GM19467 (cell line): ENCODE data around the gene GSTM1.

ENCODE experiments used
- ATAC-seq: cut with Tn5 transposase; IDR thresholded peaks from one replicate; pipeline ENCODE4 v1.9.1; 2021; ENCODE audit warnings: mild to moderate bottlenecking, moderate library complexity; ENCODE audit not compliant: unreplicated experiment

Gene GSTM1

DNA sequence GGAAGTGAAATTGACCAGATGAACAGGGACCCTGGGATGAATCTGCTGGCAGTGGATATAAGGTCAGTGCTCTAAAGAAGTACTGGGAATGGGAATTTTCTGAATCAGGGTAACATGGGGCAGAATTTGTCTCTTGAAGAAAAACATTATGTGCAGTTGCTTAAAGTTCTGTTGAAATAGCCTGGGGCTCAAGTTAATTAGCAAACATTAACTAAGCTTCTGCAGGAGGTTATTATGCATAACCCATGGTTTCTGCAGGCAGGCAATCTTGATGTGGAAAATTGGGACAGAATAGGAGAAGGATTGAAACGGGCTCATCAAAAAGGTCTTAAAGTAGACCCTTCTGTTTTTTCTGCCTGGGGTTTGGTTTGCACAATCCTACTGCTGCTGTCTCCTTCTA is 38.4 kb downstream of the GSTM1 start:
- ATAC-seq = no peak

DNA sequence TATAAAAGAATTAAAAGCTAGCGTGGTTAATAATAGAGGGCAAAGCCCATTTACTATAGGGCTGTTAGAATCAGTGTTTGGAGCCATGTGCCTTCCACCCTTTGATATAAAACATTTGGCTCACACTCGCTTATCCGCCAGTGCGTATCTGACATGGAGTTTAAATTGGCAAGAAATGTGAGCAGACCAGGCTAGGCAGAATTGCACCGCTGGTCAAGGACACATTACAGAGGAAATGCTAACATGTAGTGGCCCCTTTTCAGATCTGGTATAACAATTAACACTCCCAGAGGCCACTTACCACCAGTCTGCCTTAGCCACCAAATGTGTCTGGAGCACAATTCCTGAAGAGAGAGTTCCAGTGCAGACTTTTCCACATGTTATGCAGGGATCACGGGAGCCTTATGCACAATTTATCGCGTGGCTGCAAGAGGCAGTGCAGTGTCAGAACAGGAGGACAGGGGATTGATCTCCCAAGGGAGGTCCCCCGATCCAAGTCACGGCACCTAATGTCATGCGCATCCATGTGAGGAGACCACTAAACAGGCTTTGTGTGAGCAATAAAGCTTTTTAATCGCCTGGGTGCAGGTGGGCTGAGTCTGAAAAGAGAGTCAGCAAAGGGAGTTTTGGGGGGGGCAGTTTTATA is 39.2 kb downstream of the GSTM1 start:
- no peak for ATAC-seq

DNA sequence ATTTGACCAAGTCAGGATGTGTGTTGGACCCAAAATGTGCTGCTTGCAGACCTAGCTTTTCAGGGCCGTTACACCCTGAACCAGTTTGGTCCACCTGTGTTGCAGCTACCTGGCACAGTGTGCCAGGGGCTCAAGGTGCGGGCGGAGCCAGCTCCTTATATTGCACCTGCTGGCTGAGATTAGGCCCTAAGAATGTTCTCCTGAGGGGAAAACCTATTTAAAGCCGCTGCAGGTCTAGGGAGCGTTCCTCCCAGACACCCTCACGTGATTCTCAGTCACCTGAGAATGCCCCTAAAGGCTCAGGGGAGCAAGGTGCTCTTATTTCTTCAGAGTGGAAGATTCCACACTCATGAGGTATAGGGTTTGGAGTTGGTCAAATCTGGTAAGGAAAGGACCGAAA is 41.3 kb downstream of the GSTM1 start:
- ATAC-seq = no peak

DNA sequence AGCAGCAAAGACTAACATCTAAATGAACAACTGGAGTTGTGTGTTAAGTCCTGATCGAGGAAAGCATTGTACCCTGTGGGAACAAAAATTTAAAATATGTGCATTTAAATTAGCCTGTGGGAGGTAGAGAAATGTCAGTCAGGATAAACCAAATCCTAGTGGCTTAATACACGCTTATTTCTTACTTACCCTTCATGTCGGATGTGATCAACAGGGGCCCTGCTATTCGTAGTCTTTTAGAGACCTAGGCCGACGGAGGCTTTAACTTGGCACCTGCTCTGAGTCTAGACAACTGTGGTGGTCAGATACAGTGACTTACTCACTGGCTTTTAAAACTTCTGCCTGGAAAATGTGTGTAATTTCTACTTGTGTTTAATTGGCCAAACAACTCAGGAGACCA is 43.0 kb downstream of the GSTM1 start:
- ATAC-seq = no peak

DNA sequence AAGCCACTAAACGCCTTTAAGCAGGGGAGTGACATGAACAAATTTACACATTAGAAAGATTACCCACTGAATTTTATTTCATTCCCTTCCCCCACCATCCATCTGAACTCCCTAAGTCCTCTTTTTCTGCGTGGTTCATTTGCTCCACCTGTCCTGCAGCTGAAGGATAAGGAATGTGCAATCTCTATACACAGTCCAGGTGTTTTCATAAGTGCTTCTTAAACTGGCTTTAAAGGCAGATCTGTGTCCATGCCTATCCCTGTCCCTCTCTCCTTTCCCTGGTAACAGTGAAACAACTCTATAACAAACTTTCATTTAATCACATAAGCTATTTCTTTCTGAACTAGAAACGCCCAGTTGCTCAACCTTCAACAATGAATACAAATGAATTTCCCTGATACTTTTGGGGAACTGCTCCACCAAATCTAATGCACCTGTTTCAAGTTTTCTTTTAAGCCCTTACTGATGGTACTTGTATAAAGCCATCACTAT is 44.8 kb downstream of the GSTM1 start:
- ATAC-seq = no peak

DNA sequence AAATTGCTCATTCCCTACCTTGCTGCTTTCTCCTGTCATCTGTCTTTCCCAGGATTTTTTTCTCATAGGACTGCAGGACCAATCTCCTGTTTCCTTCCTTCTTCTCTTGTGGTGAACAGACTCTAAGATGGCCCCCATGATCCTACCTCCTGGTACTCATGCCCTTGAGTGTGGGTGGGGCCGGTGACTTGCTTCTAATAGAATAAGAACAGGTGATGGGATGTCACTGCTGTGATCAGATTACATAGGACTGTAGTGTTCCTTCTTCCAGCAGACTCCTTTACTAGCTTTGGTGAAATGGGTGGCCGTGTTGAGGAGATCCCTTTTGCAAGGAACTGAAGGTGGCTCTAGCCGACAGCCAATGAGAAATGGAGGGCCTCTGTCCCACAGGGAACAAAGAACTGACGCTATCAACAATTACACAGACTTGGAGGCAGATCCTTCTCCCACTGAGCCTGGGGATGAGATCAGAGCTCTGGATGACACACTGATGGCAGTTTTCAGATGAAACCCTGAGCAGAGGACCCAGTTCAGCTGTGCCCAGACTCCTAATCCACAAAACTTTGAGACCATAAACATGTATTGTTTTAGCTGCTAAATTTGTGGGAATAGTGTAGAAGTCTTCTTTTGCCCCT is 45.7 kb downstream of the GSTM1 start:
- no peak for ATAC-seq

DNA sequence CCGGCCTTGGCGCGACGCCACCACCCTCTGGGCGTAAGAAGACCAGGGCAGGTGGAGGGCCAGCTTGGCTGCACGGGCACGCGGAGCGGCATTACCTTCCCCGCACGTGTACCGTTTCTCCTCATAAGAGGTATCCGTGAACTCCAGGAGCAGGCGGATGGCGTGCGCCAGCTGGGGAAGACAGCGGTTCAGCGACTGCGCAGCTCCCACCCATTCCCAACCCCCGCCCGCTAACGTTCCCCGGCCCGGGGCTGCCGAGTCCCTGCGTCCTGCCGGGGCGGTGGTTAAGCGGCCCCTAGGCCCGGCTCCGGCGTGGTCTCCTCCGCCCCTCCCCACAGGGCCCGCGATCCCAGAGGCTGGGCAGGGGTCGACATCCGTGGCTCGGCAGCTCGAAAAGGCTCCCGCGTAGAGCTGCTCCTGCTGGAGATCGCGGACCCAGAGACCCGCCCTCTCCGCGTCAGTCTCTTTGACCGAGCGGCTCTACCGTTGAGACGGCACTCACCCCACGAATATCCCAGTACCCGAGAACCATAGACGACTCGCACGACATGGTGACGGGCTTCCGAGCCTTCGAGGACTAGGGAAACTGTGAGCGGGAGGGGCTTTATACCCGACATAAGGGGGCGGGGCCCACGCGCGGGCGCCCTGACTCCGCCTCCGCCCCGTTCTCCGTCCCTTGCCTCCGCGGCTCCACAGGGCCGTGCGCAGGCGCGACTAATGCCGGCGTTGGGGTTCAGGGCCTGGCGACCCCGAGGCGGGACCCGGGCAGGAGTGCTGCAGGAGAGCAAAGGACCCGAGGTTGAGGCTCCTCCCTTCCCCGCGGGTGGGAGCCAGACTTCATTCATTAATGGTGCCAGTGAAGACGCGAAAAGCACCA is 52.4 kb downstream of the GSTM1 start:
- peak; percentile 59 for ATAC-seq

DNA sequence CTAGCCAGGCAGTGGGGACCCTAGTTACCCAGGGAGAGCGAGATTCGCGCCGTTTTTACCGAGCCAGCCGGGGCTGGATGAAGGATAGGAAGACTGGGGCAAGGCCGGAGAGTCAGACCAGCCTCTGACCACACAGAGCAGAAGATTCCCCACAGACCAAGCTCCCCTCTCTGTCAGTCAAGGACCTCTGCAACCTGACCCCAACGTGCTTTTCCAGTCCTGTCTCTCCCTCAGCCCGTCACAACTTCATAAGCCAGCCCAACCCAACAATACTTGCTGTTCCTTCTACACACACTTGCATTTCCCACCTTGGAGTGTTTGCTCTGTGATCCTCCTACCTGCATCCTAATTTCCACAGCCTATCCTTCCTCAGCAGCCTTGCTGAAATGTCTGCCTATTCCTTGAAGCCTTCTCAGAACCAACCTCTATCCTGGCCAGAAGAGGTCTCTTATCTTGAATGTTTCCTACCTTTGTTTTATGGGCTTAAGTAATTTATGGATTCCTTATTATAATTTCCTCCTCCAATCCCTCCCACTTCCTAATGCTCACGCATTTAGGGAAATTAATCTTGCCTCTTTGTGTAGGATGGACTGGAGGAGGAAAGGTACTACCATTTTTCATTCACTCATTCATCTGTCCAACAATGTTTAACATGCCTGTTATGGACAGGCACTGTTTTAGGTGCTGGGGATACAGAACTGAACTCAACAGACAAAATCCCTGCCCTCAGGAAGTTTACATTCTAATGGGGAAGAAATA is 53.2 kb downstream of the GSTM1 start, which contains the start of gene GSTM3:
Gene GSTM3, minus strand, starts transcription at position 424 of the 759 bp plus-strand sequence. CDS start 751 bp downstream, outside the sequence.
- no peak for ATAC-seq
